ENCODE measurements around the gene INPP5A.

INPP5A gene

DNA sequence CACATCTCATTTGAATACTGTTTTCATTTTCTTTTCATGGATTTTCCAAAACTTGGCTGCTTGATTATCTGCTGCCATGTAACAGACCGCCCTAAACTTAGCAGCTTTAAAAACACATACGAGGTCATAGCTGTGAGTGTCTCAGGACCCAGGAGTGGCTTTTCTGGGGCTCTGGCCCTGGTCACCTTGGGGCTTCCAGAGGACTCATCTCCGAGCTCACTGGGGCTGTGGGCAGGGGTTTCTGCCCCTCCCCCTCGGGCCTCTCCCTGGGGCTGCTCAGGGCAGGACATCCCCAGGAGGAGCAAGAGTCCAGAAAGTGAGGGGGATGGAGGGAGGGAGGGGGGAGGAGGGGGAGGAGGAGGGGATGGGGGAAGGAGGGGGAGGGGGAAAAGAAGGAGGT, 171.3 kb downstream of the INPP5A start:
- Histone ChIP-seq H2AFZ (ENCODE audit: low read length) (no peak overlapping the region), H3K9me3 (ENCODE audit: insufficient read depth, low read depth, low read length) (peaks cover 16% of the 10 kb centered on the region; the same call in 1 of the 2 replicates), H3K4me2 (ENCODE audit: low read depth, low read length, poor library complexity, severe bottlenecking) (no peak overlapping the region), H3K4me3 (ENCODE audit: low read length, poor library complexity, severe bottlenecking) (no peak overlapping the region), H3K9ac (ENCODE audit: low read depth, low read length, poor library complexity, severe bottlenecking) (no peak overlapping the region), H3K4me1 (ENCODE audit: insufficient read depth, low read length, poor library complexity, severe bottlenecking) (no peaks in the 10 kb centered on the region), H3F3A (ENCODE audit: low read depth) (no peaks in the 10 kb centered on the region), H3K36me3 (ENCODE audit: insufficient read depth, low read length) (peaks cover 51% of the 10 kb centered on the region; the same call in 1 of the 2 replicates), H4K20me1 (ENCODE audit: insufficient read depth, low read length, poor library complexity, severe bottlenecking) (no peaks in the 10 kb centered on the region), H3K27me3 (ENCODE audit: insufficient read depth, low read length, poor library complexity, severe bottlenecking) (no peaks in the 10 kb centered on the region), H3K79me2 (ENCODE audit: insufficient read depth, low read length) (no peaks in the 10 kb centered on the region), H3K9me2 (replicated peaks; ENCODE audit: low read depth, low read length) (no peaks in the 10 kb centered on the region)
- TF ChIP-seq EZH2phosphoT487 (IDR thresholded peaks at IDR 0.05; ENCODE audit: borderline replicate concordance) = no peak
- TF ChIP-seq, protein P1, sequence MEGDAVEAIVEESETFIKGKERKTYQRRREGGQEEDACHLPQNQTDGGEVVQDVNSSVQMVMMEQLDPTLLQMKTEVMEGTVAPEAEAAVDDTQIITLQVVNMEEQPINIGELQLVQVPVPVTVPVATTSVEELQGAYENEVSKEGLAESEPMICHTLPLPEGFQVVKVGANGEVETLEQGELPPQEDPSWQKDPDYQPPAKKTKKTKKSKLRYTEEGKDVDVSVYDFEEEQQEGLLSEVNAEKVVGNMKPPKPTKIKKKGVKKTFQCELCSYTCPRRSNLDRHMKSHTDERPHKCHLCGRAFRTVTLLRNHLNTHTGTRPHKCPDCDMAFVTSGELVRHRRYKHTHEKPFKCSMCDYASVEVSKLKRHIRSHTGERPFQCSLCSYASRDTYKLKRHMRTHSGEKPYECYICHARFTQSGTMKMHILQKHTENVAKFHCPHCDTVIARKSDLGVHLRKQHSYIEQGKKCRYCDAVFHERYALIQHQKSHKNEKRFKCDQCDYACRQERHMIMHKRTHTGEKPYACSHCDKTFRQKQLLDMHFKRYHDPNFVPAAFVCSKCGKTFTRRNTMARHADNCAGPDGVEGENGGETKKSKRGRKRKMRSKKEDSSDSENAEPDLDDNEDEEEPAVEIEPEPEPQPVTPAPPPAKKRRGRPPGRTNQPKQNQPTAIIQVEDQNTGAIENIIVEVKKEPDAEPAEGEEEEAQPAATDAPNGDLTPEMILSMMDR (conservative IDR thresholded peaks at IDR 0.05; ENCODE audit: low read length) = no peak

DNA sequence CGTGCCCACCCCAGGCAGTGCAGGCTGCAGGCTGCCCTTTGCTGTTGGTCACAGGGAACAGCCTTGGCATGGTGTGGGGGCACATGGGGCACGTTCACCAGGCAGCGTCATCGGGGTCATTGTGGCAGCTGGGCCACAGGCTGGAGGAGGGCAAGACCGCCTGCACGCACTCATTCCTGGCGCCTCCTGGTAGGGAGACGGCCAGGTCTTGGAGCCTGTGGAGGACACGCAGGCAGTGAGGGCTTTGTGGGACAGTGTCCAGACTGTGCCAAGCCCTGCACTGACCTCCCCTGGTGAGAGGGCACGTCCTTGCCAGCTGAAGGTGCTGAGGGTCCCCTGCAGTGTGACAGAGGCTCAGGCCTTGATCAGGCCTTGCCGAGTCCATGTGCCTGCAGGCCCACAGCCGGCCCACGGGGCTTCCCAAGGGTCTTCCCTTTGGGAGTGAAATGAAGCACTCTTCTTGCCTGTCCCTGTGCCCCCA, 171.9 kb downstream of the INPP5A start:
- H3K4me2 ChIP-seq (ENCODE audit: low read depth, low read length, poor library complexity, severe bottlenecking) = no peak overlapping the region

DNA sequence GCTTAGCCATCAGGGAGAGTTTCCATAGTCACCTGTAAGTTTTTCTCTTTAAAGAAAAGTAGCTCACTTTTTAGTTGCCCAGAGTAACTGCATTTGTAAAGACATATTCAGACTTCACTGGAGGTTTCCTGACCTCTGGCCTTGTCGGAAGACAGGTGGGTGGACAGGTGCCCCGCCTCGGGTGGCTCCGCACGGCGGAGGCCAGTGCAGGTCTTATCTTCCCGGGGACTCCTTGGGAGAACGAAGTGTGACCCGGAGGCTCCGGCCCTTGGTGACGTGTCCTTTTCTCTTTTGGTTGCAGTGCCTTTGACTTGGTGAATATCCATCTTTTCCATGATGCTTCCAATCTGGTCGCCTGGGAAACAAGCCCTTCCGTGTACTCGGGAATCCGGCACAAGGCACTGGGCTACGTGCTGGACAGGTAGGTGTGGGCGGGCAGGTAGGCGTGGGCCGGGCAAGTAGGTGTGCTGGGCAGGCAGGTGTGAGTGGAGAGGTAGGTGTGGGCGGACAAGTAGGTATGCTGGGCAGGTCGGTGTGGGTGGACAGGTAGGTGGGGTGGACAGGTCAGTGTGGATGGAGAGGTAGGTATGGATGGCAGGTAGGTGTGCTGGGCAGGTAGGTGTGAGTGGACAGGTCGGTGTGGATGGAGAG, 172.6 kb downstream of the INPP5A start:
- Histone ChIP-seq H3K4me2 (ENCODE audit: low read depth, low read length, poor library complexity, severe bottlenecking) (no peak overlapping the region), H3K4me1 (ENCODE audit: insufficient read depth, low read length, poor library complexity, severe bottlenecking) (no peaks in the 10 kb centered on the region), H2AFZ (ENCODE audit: low read length) (no peak overlapping the region), H4K20me1 (ENCODE audit: insufficient read depth, low read length, poor library complexity, severe bottlenecking) (no peaks in the 10 kb centered on the region), H3F3A (ENCODE audit: low read depth) (no peaks in the 10 kb centered on the region), H3K27me3 (ENCODE audit: insufficient read depth, low read length, poor library complexity, severe bottlenecking) (no peaks in the 10 kb centered on the region), H3K4me3 (ENCODE audit: low read length, poor library complexity, severe bottlenecking) (no peak overlapping the region), H3K79me2 (ENCODE audit: insufficient read depth, low read length) (no peaks in the 10 kb centered on the region), H3K9me2 (replicated peaks; ENCODE audit: low read depth, low read length) (no peaks in the 10 kb centered on the region), H3K9me3 (ENCODE audit: insufficient read depth, low read depth, low read length) (peaks cover 16% of the 10 kb centered on the region; the same call in 1 of the 2 replicates), H3K9ac (ENCODE audit: low read depth, low read length, poor library complexity, severe bottlenecking) (no peak overlapping the region), H3K36me3 (ENCODE audit: insufficient read depth, low read length) (peaks cover 44% of the 10 kb centered on the region; the same call in 1 of the 2 replicates)
- no peak for TF ChIP-seq EZH2phosphoT487 (IDR thresholded peaks at IDR 0.05; ENCODE audit: borderline replicate concordance)
- TF ChIP-seq, protein P1 (conservative IDR thresholded peaks at IDR 0.05; ENCODE audit: low read length) = no peak

More for the DNA sequence above, 171.9 kb downstream of the INPP5A start:
- H2AFZ ChIP-seq (ENCODE audit: low read length) = no peak overlapping the region
- no peaks in the 10 kb centered on the region for H3K27me3 ChIP-seq (ENCODE audit: insufficient read depth, low read length, poor library complexity, severe bottlenecking)
- no peaks in the 10 kb centered on the region for H3K4me1 ChIP-seq (ENCODE audit: insufficient read depth, low read length, poor library complexity, severe bottlenecking)
- H4K20me1 ChIP-seq (ENCODE audit: insufficient read depth, low read length, poor library complexity, severe bottlenecking) = no peaks in the 10 kb centered on the region
- H3K9me2 ChIP-seq (replicated peaks; ENCODE audit: low read depth, low read length) = no peaks in the 10 kb centered on the region
- H3K9me3 ChIP-seq (ENCODE audit: insufficient read depth, low read depth, low read length) = peaks cover 16% of the 10 kb centered on the region; the same call in 1 of the 2 replicates
- no peaks in the 10 kb centered on the region for H3K79me2 ChIP-seq (ENCODE audit: insufficient read depth, low read length)
- TF ChIP-seq, protein P1 (conservative IDR thresholded peaks at IDR 0.05; ENCODE audit: low read length) = no peak
- no peak for TF ChIP-seq EZH2phosphoT487 (IDR thresholded peaks at IDR 0.05; ENCODE audit: borderline replicate concordance)
- H3K36me3 ChIP-seq (ENCODE audit: insufficient read depth, low read length) = peaks cover 47% of the 10 kb centered on the region; the same call in 1 of the 2 replicates
- H3F3A ChIP-seq (ENCODE audit: low read depth) = no peaks in the 10 kb centered on the region
- H3K9ac ChIP-seq (ENCODE audit: low read depth, low read length, poor library complexity, severe bottlenecking) = no peak overlapping the region
- no peak overlapping the region for H3K4me3 ChIP-seq (ENCODE audit: low read length, poor library complexity, severe bottlenecking)

Measured in Loucy (cell line).